ENCODE results near the gene PISD.

- TF ChIP-seq, protein P1, sequence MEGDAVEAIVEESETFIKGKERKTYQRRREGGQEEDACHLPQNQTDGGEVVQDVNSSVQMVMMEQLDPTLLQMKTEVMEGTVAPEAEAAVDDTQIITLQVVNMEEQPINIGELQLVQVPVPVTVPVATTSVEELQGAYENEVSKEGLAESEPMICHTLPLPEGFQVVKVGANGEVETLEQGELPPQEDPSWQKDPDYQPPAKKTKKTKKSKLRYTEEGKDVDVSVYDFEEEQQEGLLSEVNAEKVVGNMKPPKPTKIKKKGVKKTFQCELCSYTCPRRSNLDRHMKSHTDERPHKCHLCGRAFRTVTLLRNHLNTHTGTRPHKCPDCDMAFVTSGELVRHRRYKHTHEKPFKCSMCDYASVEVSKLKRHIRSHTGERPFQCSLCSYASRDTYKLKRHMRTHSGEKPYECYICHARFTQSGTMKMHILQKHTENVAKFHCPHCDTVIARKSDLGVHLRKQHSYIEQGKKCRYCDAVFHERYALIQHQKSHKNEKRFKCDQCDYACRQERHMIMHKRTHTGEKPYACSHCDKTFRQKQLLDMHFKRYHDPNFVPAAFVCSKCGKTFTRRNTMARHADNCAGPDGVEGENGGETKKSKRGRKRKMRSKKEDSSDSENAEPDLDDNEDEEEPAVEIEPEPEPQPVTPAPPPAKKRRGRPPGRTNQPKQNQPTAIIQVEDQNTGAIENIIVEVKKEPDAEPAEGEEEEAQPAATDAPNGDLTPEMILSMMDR (conservative IDR thresholded peaks at IDR 0.05 in 1 of 2, IDR thresholded peaks at IDR 0.05 in 1 of 2; ENCODE audit: low read depth in 1 of 2, low read length in 2 of 2) = no peak
- no peak for TF ChIP-seq EZH2 (IDR thresholded peaks at IDR 0.05; ENCODE audit: low read length, missing control alignments)
Observed at GRCh38 chr22:31681349-31682345, 19.6 kb upstream of the PISD start.
